GM12865 (cell line): ENCODE results near the gene GID8.
"Not testable (repeated sequence)": the region's sequence is repeated elsewhere in the genome, so short reads cannot be mapped to it uniquely, and the experiment has no call there.

Experiments used
- DNase-seq: peaks from one replicate; pipeline ENCODE4 v3.0.0; 2010; ENCODE audit warnings: low read depth
- H3K4me3 ChIP-seq: 2 replicates; pipeline ENCODE4 v1.5.1; 2011; ENCODE audit warnings: mild to moderate bottlenecking, low read depth, low read length, control low read depth
- TF ChIP-seq, protein P1 (sequence below): IDR thresholded peaks from 2 replicates; pipeline ENCODE4 v1.5.1; 2011; ENCODE audit warnings: low read length, control low read depth, low read depth, inconsistent platforms; ENCODE audit not compliant: insufficient read depth; ENCODE audit errors: missing control alignments

The GID8 gene

DNA sequence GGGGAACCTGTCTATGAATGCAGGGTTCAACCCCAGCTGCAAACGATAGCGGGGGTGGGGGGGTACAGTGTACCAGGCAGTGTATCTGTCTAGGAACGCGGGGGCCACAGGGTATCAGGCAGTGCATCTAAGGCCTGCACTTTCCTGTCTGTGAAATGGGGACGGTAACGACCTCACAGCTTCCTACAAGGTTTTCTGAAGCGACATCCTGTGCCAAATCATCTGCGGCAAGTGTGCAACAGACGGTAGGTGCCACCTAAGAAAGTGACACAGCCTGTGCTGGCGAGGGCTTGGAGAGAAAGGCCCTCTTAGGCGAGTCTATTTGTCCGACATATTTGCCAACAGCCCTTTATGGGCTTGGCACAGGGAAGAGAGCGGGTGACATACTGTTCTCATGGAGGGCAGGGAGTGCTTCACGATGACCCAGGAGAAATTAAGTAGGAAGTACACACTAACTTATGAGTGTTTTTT lies 15.5 kb upstream of the GID8 start:
- TF ChIP-seq, protein P1, sequence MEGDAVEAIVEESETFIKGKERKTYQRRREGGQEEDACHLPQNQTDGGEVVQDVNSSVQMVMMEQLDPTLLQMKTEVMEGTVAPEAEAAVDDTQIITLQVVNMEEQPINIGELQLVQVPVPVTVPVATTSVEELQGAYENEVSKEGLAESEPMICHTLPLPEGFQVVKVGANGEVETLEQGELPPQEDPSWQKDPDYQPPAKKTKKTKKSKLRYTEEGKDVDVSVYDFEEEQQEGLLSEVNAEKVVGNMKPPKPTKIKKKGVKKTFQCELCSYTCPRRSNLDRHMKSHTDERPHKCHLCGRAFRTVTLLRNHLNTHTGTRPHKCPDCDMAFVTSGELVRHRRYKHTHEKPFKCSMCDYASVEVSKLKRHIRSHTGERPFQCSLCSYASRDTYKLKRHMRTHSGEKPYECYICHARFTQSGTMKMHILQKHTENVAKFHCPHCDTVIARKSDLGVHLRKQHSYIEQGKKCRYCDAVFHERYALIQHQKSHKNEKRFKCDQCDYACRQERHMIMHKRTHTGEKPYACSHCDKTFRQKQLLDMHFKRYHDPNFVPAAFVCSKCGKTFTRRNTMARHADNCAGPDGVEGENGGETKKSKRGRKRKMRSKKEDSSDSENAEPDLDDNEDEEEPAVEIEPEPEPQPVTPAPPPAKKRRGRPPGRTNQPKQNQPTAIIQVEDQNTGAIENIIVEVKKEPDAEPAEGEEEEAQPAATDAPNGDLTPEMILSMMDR, result no peak
- H3K4me3 ChIP-seq, result peak overlapping the region; percentile 8
- DNase-seq, result peak; percentile 64

DNA sequence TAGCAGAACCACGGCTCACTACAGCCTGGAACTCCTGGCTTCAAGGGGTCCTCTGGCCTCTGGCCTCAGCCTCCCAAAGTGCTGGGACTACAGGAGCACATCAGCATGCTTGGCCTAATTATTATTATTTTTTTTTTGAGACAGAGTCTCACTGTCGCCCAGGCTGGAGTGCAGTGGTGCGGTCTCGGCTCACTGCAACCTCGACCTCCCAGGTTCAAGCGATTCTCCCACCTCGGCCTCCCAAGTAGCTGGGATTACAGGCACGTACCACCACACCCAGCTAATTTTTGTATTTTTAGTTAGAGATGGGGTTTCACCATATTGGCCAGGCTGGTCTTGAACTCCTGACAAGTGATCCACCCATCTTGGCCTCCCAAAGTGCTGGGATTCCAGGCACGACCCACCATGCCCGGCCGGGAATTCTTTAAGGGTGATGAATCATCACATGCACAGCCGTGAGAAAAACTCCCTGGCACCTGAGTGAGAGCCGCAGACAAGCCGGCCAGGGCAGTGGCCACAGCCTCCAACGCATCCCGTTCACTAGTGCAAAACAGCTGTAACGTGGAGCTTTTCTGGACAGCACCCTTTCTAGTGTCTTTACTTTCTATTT lies 14.8 kb upstream of the GID8 start:
- H3K4me3 ChIP-seq, DNase-seq: not testable (repeated sequence)

DNA sequence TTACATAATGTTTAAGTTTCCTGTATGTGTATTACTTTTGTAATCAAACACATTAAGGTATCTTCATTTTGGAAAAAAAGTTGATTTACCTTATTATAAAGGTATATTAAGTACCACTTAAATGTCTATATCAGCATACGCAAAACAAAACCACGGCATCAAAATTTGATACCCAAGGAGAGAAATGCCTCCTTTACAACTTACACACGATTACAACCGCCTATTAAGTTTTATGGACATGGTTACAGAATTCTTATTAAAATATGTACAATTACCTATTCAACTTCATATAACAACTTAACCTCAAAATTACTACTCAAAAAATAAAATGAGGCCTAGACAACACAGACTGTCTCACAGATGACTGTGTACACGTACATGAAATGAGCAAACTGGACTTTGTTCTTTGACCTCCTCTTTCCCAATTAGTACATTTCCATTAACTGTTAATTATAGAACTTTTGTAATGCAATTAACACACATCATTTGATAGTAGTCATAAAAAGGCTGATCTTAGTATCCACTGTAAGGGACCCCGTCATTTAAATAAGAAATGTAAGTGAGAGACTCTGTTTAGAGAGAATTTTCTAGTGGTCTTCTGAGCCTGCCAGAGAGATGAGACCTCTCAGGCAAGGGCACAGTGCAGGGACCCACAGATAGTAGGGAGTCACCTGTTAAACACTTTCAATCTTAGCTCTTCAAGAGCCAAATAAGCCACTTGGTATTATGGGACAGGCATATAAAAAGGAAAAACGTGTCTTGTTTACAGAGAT lies 14.1 kb upstream of the GID8 start:
- TF ChIP-seq, protein P1, result no peak
- no peak for DNase-seq
- peak overlapping the region; percentile 90 for H3K4me3 ChIP-seq

DNA sequence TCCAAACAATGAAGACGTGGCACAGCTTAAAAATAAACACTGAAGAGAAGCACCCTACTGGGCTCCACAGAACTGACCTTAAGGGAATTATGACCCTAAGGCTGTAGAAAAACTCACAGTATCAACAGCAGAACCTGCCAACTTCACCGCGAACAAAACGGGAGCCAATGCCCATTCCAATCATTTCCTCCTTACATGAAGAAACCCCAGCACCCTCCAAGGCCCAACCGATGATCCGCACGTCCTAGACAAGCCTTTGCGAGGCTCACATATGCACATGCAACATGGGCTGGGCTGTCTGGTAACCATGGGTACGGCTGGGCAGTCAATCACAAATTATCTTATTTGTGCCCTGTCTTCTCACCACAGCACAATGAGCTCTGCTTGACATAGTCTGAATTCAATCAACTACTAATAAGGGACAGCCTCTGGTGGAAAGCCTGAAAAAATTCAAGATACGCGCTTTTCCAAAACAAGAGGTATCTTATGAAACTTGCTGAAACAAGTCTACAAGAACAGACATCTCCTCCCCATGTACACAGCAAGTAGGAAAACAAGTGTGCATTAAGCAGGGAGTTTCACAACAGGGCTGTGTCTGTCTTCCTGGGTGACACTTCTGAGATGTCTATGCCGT lies 13.4 kb upstream of the GID8 start:
- TF ChIP-seq, protein P1, result no peak
- H3K4me3 ChIP-seq, result peak overlapping the region; percentile 90
- peak; percentile 45 for DNase-seq

DNA sequence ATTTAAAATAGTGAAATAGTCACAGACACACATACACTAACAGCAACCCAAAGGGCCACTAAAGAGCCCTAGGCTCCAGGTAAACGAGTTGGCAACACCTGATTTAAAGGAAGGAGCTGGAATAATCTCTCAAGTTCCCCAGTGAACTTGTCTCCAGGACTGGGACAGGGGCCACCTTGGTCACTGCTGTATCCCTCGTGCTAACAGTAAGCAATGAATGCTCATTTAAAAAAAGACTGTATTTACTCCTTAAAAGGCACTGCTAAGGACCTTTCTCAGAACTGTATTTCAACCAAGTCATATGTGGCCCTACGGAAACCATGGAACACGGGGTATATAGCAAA lies 12.9 kb upstream of the GID8 start:
- H3K4me3 ChIP-seq, result peak overlapping the region; percentile 90
- TF ChIP-seq, protein P1, result no peak
- DNase-seq, result no peak

DNA sequence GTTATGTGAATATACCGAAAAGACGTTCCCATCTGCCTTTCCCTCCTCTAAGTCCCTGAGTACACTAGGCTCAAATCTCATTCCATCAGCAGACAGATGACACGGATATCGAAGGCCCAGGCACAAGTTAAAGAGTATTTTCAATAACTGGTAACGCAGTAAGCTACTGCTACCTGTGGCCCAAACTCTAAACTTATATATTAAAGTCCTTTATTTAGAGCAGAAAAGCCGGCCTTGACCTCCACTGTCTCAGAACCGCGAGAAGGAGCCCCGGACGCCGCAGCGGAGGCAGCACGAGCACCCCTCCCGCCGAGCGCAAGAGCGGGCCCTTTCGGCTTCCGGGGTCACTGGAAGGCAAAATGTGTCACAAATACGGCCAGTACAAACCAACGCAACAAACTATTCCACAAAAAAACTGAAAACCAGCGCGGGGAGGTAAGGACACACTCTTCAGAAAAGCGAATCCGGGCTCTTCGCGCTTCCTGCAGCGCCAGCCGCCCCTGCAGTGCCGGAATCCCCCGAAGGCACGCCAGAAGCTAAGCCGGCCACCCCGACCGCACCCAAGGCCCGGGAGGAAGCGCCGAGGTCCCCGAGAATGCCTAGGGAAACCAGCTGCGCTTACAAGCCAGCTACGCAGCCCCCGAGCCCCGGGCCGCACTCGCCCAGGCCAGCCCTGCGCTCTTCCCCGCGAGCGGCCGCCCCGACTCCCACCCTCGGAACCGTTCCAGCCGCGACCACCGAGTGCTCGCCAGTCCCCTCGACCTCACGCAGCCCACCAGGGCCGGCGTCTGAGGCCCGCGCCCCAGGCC lies 12.3 kb upstream of the GID8 start:
- peak; percentile 69 for DNase-seq
- H3K4me3 ChIP-seq, result peak overlapping the region; percentile 90
- TF ChIP-seq, protein P1, result no peak
